Lower lobe of right lung (tissue), 2 donors: ENCODE results near the gene SNX4. TPM values are rescaled to one million over a fixed set of nuclear protein-coding genes. Genes with fewer than 3 reads are reported as not detected.

Experiments used
- ATAC-seq, 2 donors: fragments of 200-7000 bp; cut with Tn5 transposase; one replicate each; pipeline ENCODE4 v1.9.1; 2020 to 2022; ENCODE audit warnings: mild to moderate bottlenecking in 2 of 2, moderate library complexity in 2 of 2
- DNase-seq: peaks from one replicate; pipeline ENCODE4 v3.0.0-alpha.2; 2020
- H3K27ac ChIP-seq: fragments of 200-600 bp; one replicate; pipeline ENCODE4 v1.8.0; 2022
- H3K27me3 ChIP-seq: fragments of 200-600 bp; one replicate; pipeline ENCODE4 v1.8.0; 2022; ENCODE audit warnings: low read depth
- H3K36me3 ChIP-seq: fragments of 200-600 bp; one replicate; pipeline ENCODE4 v1.8.0; 2022; ENCODE audit warnings: mild to moderate bottlenecking
- H3K4me1 ChIP-seq: fragments of 200-600 bp; one replicate; pipeline ENCODE4 v1.8.0; 2022
- H3K4me3 ChIP-seq: fragments of 200-600 bp; one replicate; pipeline ENCODE4 v1.8.0; 2022; ENCODE audit warnings: mild to moderate bottlenecking
- H3K9me3 ChIP-seq: fragments of 200-600 bp; one replicate; pipeline ENCODE4 v1.8.0; 2022
- CTCF ChIP-seq: fragments of 200-600 bp; IDR thresholded peaks from one replicate; pipeline ENCODE4 v1.8.0; 2022; ENCODE audit warnings: antibody characterized with exemption, mild to moderate bottlenecking
- intact Hi-C: fragments of 100-400 bp; cut with DNase I; formaldehyde crosslinking; loops from one replicate; pipeline ENCODE4 v1.11.0; 2022
- total RNA-seq: library from RNA; stranded (reverse); fragmentation: NEBNext Ultra II Directional; extraction: Animal tissue kit (Norgen Biotek cat#: 25700); gene quantifications from one replicate; pipeline ENCODE4 v1.2.1, GENCODE V29; 2021
- donor health status: DM: no; HTN: yes; CAD: no; lungs with severe emphysema.

The SNX4 gene
- total RNA-seq, 1 donor from 2014 or later, result 36.8 TPM

- no peaks in the 10 kb centered on the region for H3K9me3 ChIP-seq
- no peaks in the 10 kb centered on the region for H3K27me3 ChIP-seq
- no peak overlapping the region for H3K27ac ChIP-seq
- no peak overlapping the region for H3K4me3 ChIP-seq
- TF ChIP-seq CTCF, result no peak
- DNase-seq, result no peak
- peaks cover 33% of the 10 kb centered on the region for H3K36me3 ChIP-seq
- peaks cover 28% of the 10 kb centered on the region for H3K4me1 ChIP-seq
- intact Hi-C loops, result no loop called here
- ATAC-seq, result no peak
These were observed 4.6 kb downstream of the SNX4 start for GRCh38 chr3:125515421-125515820.

GRCh38 chr3:125513490-125514115 is 6.4 kb downstream of the SNX4 start:
- ATAC-seq, result no peak
- Histone ChIP-seq H3K36me3 (peaks cover 33% of the 10 kb centered on the region), H3K4me3 (no peak overlapping the region)

GRCh38 chr3:125512135-125512920 is 7.7 kb downstream of the SNX4 start:
- DNase-seq (no peak), ATAC-seq (no peak)
- Histone ChIP-seq H3K9me3 (no peaks in the 10 kb centered on the region), H3K4me3 (no peak overlapping the region), H3K36me3 (peaks cover 36% of the 10 kb centered on the region), H3K4me1 (peaks cover 11% of the 10 kb centered on the region), H3K27ac (no peak overlapping the region), H3K27me3 (no peaks in the 10 kb centered on the region)
- TF ChIP-seq CTCF, result no peak
- intact Hi-C loops, result no loop called here

More at GRCh38 chr3:125513490-125514115, 6.4 kb downstream of the SNX4 start:
- DNase-seq, result no peak
- H3K27ac ChIP-seq, result no peak overlapping the region
- no peak for TF ChIP-seq CTCF
- no peaks in the 10 kb centered on the region for H3K9me3 ChIP-seq
- H3K27me3 ChIP-seq, result no peaks in the 10 kb centered on the region
- peaks cover 19% of the 10 kb centered on the region for H3K4me1 ChIP-seq
- intact Hi-C loops, result no loop called here

- no peak overlapping the region for H3K4me3 ChIP-seq
- no peak overlapping the region for H3K27ac ChIP-seq
- intact Hi-C loops, result no loop called here
- DNase-seq (no peak), ATAC-seq (no peak)
- H3K4me1 ChIP-seq, result peaks cover 11% of the 10 kb centered on the region
- TF ChIP-seq CTCF, result no peak
- peaks cover 39% of the 10 kb centered on the region for H3K36me3 ChIP-seq
- H3K9me3 ChIP-seq, result no peaks in the 10 kb centered on the region
- no peaks in the 10 kb centered on the region for H3K27me3 ChIP-seq
These were observed 8.4 kb downstream of the SNX4 start for GRCh38 chr3:125511420-125512118.

- ATAC-seq, result no peak
- Histone ChIP-seq H3K36me3 (peaks cover 45% of the 10 kb centered on the region), H3K27me3 (no peaks in the 10 kb centered on the region), H3K4me3 (no peak overlapping the region), H3K4me1 (peaks cover 7% of the 10 kb centered on the region), H3K9me3 (no peaks in the 10 kb centered on the region), H3K27ac (no peak overlapping the region)
- DNase-seq, result no peak
- intact Hi-C loops, result no loop called here
- no peak for TF ChIP-seq CTCF
These were observed 12.9 kb downstream of the SNX4 start for GRCh38 chr3:125507128-125507527.
